ENCODE measurements around the gene MUL1.

- TF ChIP-seq CTCF (IDR thresholded peaks at IDR 0.05) (no peak), POLR2A (IDR thresholded peaks at IDR 0.05) (no peak)
These were observed 44.4 kb downstream of the MUL1 start for GRCh38 chr1:20463502-20463901.
